Duodenal mucosa (tissue), 2 donors: Measurements from ENCODE around the gene SCRN1.

Source experiments
- H3K27ac ChIP-seq: one replicate; pipeline ENCODE4 v1.7.0; 2013; ENCODE audit warnings: low read depth, low read length
- H3K27me3 ChIP-seq, 2 donors: one replicate each; pipeline ENCODE4 v1.7.0; 2013; ENCODE audit warnings: low read length in 2 of 2, control low read depth in 1 of 2; ENCODE audit not compliant: insufficient read depth in 2 of 2, control insufficient read depth in 1 of 2
- H3K36me3 ChIP-seq, 2 donors: one replicate each; pipeline ENCODE4 v1.7.0; 2013; ENCODE audit warnings: low read length in 2 of 2, control low read depth in 1 of 2; ENCODE audit not compliant: insufficient read depth in 2 of 2, control insufficient read depth in 1 of 2
- H3K4me1 ChIP-seq, 2 donors: one replicate each; pipeline ENCODE4 v1.7.0; 2013; ENCODE audit warnings: low read length in 2 of 2, control low read depth in 1 of 2; ENCODE audit not compliant: insufficient read depth in 2 of 2, control insufficient read depth in 1 of 2
- H3K4me3 ChIP-seq, 2 donors: one replicate each; pipeline ENCODE4 v1.7.0; 2013; ENCODE audit warnings: low read length in 2 of 2, low read depth in 1 of 2
- H3K9ac ChIP-seq, 2 donors: one replicate each; pipeline ENCODE4 v1.7.0; 2013; ENCODE audit warnings: low read length in 2 of 2, low read depth in 1 of 2
- H3K9me3 ChIP-seq, 2 donors: one replicate each; pipeline ENCODE4 v1.7.0; 2013; ENCODE audit warnings: low read length in 2 of 2, control low read depth in 1 of 2; ENCODE audit not compliant: control insufficient read depth in 1 of 2

SCRN1 gene

GRCh38 chr7:29945259-29945809, 44.3 kb downstream of the SCRN1 start:
- Histone ChIP-seq H3K9ac (no peak overlapping the region), H3K4me3 (no peak overlapping the region), H3K27ac (no peak overlapping the region), H3K36me3 (peaks cover 0 to 25% of the 10 kb centered on the region in 2 donors), H3K9me3 (no peaks in the 10 kb centered on the region), H3K4me1 (no peaks in the 10 kb centered on the region), H3K27me3 (no peaks in the 10 kb centered on the region)

GRCh38 chr7:29940199-29940598, 49.4 kb downstream of the SCRN1 start:
- H3K27ac ChIP-seq = no peak overlapping the region
- H3K9ac ChIP-seq = no peak overlapping the region
- peaks cover 6 to 25% of the 10 kb centered on the region in 2 donors for H3K36me3 ChIP-seq
- no peaks in the 10 kb centered on the region for H3K27me3 ChIP-seq
- H3K4me3 ChIP-seq = no peak overlapping the region
- H3K4me1 ChIP-seq = no peaks in the 10 kb centered on the region
- H3K9me3 ChIP-seq = no peaks in the 10 kb centered on the region

- Histone ChIP-seq H3K4me3 (no peak overlapping the region), H3K9me3 (no peaks in the 10 kb centered on the region), H3K36me3 (peaks cover 9 to 10% of the 10 kb centered on the region in 2 donors), H3K27me3 (no peaks in the 10 kb centered on the region), H3K27ac (no peak overlapping the region), H3K4me1 (no peaks in the 10 kb centered on the region), H3K9ac (no peak overlapping the region)
Observed at GRCh38 chr7:29937132-29937531, 52.5 kb downstream of the SCRN1 start.

- H3K36me3 ChIP-seq = peaks cover 9 to 12% of the 10 kb centered on the region in 2 donors
- no peak overlapping the region for H3K9ac ChIP-seq
- no peaks in the 10 kb centered on the region for H3K27me3 ChIP-seq
- H3K27ac ChIP-seq = no peak overlapping the region
- H3K4me1 ChIP-seq = no peaks in the 10 kb centered on the region
- H3K9me3 ChIP-seq = no peaks in the 10 kb centered on the region
- H3K4me3 ChIP-seq = no peak overlapping the region
Observed at GRCh38 chr7:29935111-29935510, 54.5 kb downstream of the SCRN1 start.

GRCh38 chr7:29929018-29929807, 60.4 kb downstream of the SCRN1 start:
- no peaks in the 10 kb centered on the region for H3K27me3 ChIP-seq
- H3K4me3 ChIP-seq = no peak overlapping the region
- H3K9me3 ChIP-seq = no peaks in the 10 kb centered on the region
- H3K27ac ChIP-seq = no peak overlapping the region
- H3K9ac ChIP-seq = no peak overlapping the region
- H3K36me3 ChIP-seq = peaks cover 3 to 5% of the 10 kb centered on the region in 2 donors
- H3K4me1 ChIP-seq = no peaks in the 10 kb centered on the region

GRCh38 chr7:29926741-29927140, 62.9 kb downstream of the SCRN1 start:
- H3K9me3 ChIP-seq = no peaks in the 10 kb centered on the region
- no peaks in the 10 kb centered on the region for H3K4me1 ChIP-seq
- peaks cover 0 to 17% of the 10 kb centered on the region in 2 donors for H3K36me3 ChIP-seq
- H3K27ac ChIP-seq = no peak overlapping the region
- H3K4me3 ChIP-seq = no peak overlapping the region
- H3K9ac ChIP-seq = no peak overlapping the region
- H3K27me3 ChIP-seq = no peaks in the 10 kb centered on the region

GRCh38 chr7:29926216-29926615, 63.4 kb downstream of the SCRN1 start:
- H3K27ac ChIP-seq = no peak overlapping the region
- peaks cover 0 to 17% of the 10 kb centered on the region in 2 donors for H3K36me3 ChIP-seq
- no peak overlapping the region for H3K9ac ChIP-seq
- H3K4me1 ChIP-seq = no peaks in the 10 kb centered on the region
- H3K4me3 ChIP-seq = no peak overlapping the region
- no peaks in the 10 kb centered on the region for H3K27me3 ChIP-seq
- no peaks in the 10 kb centered on the region for H3K9me3 ChIP-seq

- Histone ChIP-seq H3K4me1 (no peaks in the 10 kb centered on the region), H3K4me3 (no peak overlapping the region), H3K27ac (no peak overlapping the region), H3K36me3 (peaks cover 0 to 15% of the 10 kb centered on the region in 2 donors), H3K9me3 (no peaks in the 10 kb centered on the region), H3K9ac (no peak overlapping the region), H3K27me3 (no peaks in the 10 kb centered on the region)
Observed at GRCh38 chr7:29924684-29925083, 64.9 kb downstream of the SCRN1 start.

GRCh38 chr7:29924006-29924405, 65.6 kb downstream of the SCRN1 start:
- Histone ChIP-seq H3K36me3 (peaks cover 0 to 15% of the 10 kb centered on the region in 2 donors), H3K9me3 (no peaks in the 10 kb centered on the region), H3K9ac (no peak overlapping the region), H3K4me3 (no peak overlapping the region), H3K4me1 (no peaks in the 10 kb centered on the region), H3K27ac (no peak overlapping the region), H3K27me3 (no peaks in the 10 kb centered on the region)

GRCh38 chr7:29922921-29923700, 66.5 kb downstream of the SCRN1 start:
- no peak overlapping the region for H3K27ac ChIP-seq
- H3K4me3 ChIP-seq = no peak overlapping the region
- H3K9me3 ChIP-seq = no peaks in the 10 kb centered on the region
- H3K36me3 ChIP-seq = peaks cover 0 to 15% of the 10 kb centered on the region in 2 donors
- H3K4me1 ChIP-seq = no peaks in the 10 kb centered on the region
- H3K27me3 ChIP-seq = no peaks in the 10 kb centered on the region
- no peak overlapping the region for H3K9ac ChIP-seq
